ENCODE measurements around the gene SULT2B1.

SULT2B1 gene

GRCh38 chr19:48539503-48540096 is 12.4 kb upstream of the SULT2B1 start:
- H3K9me3 Mint-ChIP-seq = no peaks in the 10 kb centered on the region
- no peak overlapping the region for H3K27ac Mint-ChIP-seq
- no peaks in the 10 kb centered on the region for H3K36me3 Mint-ChIP-seq
- CTCF ChIA-PET = interaction anchor here (1.3 kb wide), 1 partner anchor 45 kb away, joined by 3 read pairs; no protein-coding TSS in a partner anchor
- no peaks in the 10 kb centered on the region for H3K27me3 Mint-ChIP-seq
- DNase-seq = no peak
- no peak overlapping the region for H3K4me3 Mint-ChIP-seq
- no peaks in the 10 kb centered on the region for H3K4me1 Mint-ChIP-seq

- no peak overlapping the region for H3K27ac Mint-ChIP-seq
- no peaks in the 10 kb centered on the region for H3K36me3 Mint-ChIP-seq
- no peak for DNase-seq
- H3K4me3 Mint-ChIP-seq = no peak overlapping the region
- CTCF ChIA-PET = no interaction called here
- no peaks in the 10 kb centered on the region for H3K27me3 Mint-ChIP-seq
- no peaks in the 10 kb centered on the region for H3K9me3 Mint-ChIP-seq
- no peaks in the 10 kb centered on the region for H3K4me1 Mint-ChIP-seq
These were observed 11.9 kb upstream of the SULT2B1 start for GRCh38 chr19:48540110-48540509.

- Mint-ChIP-seq H3K27ac (no peak overlapping the region), H3K9me3 (no peaks in the 10 kb centered on the region), H3K36me3 (no peaks in the 10 kb centered on the region), H3K4me1 (no peaks in the 10 kb centered on the region), H3K27me3 (peaks cover 3% of the 10 kb centered on the region), H3K4me3 (no peak overlapping the region)
- DNase-seq = no peak
- CTCF ChIA-PET = interaction anchor here (0.5 to 1.2 kb wide), 2 partner anchors 42 to 1114 kb away, joined by 3 to 4 read pairs; no protein-coding TSS in a partner anchor
These were observed 10.2 kb upstream of the SULT2B1 start for GRCh38 chr19:48541813-48542212.

- CTCF ChIA-PET = no interaction called here
- Mint-ChIP-seq H3K4me1 (no peaks in the 10 kb centered on the region), H3K36me3 (no peaks in the 10 kb centered on the region), H3K4me3 (no peak overlapping the region), H3K27ac (no peak overlapping the region), H3K27me3 (peaks cover 7% of the 10 kb centered on the region), H3K9me3 (no peaks in the 10 kb centered on the region)
- no peak for DNase-seq
These were observed 8.8 kb upstream of the SULT2B1 start for GRCh38 chr19:48543121-48543710.

GRCh38 chr19:48544856-48545750 is 6.9 kb upstream of the SULT2B1 start:
- Mint-ChIP-seq H3K27me3 (peaks cover 7% of the 10 kb centered on the region), H3K9me3 (no peaks in the 10 kb centered on the region), H3K4me1 (no peaks in the 10 kb centered on the region), H3K4me3 (no peak overlapping the region), H3K36me3 (no peaks in the 10 kb centered on the region), H3K27ac (no peak overlapping the region)
- no peak for DNase-seq
- CTCF ChIA-PET = no interaction called here

GRCh38 chr19:48547722-48548121 is 4.2 kb upstream of the SULT2B1 start:
- no peak for DNase-seq
- Mint-ChIP-seq H3K4me1 (no peaks in the 10 kb centered on the region), H3K27ac (no peak overlapping the region), H3K4me3 (no peak overlapping the region), H3K9me3 (no peaks in the 10 kb centered on the region), H3K36me3 (no peaks in the 10 kb centered on the region), H3K27me3 (peaks cover 7% of the 10 kb centered on the region)
- CTCF ChIA-PET = no interaction called here

- DNase-seq = no peak
- CTCF ChIA-PET = no interaction called here
- Mint-ChIP-seq H3K4me1 (no peaks in the 10 kb centered on the region), H3K27ac (no peak overlapping the region), H3K36me3 (no peaks in the 10 kb centered on the region), H3K9me3 (no peaks in the 10 kb centered on the region), H3K27me3 (peaks cover 7% of the 10 kb centered on the region), H3K4me3 (no peak overlapping the region)
These were observed 3.6 kb upstream of the SULT2B1 start for GRCh38 chr19:48548253-48548911.

- no peaks in the 10 kb centered on the region for H3K9me3 Mint-ChIP-seq
- no peak for DNase-seq
- H3K27ac Mint-ChIP-seq = no peak overlapping the region
- H3K4me1 Mint-ChIP-seq = no peaks in the 10 kb centered on the region
- H3K36me3 Mint-ChIP-seq = no peaks in the 10 kb centered on the region
- CTCF ChIA-PET = no interaction called here
- no peak overlapping the region for H3K4me3 Mint-ChIP-seq
- H3K27me3 Mint-ChIP-seq = peaks cover 7% of the 10 kb centered on the region
These were observed 2.6 kb upstream of the SULT2B1 start for GRCh38 chr19:48549380-48549779.

GRCh38 chr19:48552406-48553322 is 692 bp downstream of the SULT2B1 start:
- H3K36me3 Mint-ChIP-seq = no peaks in the 10 kb centered on the region
- no peaks in the 10 kb centered on the region for H3K9me3 Mint-ChIP-seq
- H3K27ac Mint-ChIP-seq = no peak overlapping the region
- CTCF ChIA-PET = no interaction called here
- peaks cover 15% of the 10 kb centered on the region for H3K27me3 Mint-ChIP-seq
- H3K4me1 Mint-ChIP-seq = no peaks in the 10 kb centered on the region
- no peak overlapping the region for H3K4me3 Mint-ChIP-seq
- no peak for DNase-seq

- Mint-ChIP-seq H3K4me1 (peaks cover 3% of the 10 kb centered on the region), H3K9me3 (no peaks in the 10 kb centered on the region), H3K4me3 (no peak overlapping the region), H3K27ac (no peak overlapping the region), H3K36me3 (no peaks in the 10 kb centered on the region), H3K27me3 (peaks cover 25% of the 10 kb centered on the region)
- DNase-seq = no peak
- CTCF ChIA-PET = no interaction called here
These were observed 1.9 kb downstream of the SULT2B1 start for GRCh38 chr19:48553676-48554384.

GRCh38 chr19:48554385-48555091 is 2.6 kb downstream of the SULT2B1 start:
- Mint-ChIP-seq H3K4me1 (peaks cover 3% of the 10 kb centered on the region), H3K4me3 (no peak overlapping the region), H3K27ac (no peak overlapping the region), H3K27me3 (peaks cover 32% of the 10 kb centered on the region), H3K9me3 (no peaks in the 10 kb centered on the region), H3K36me3 (no peaks in the 10 kb centered on the region)
- CTCF ChIA-PET = no interaction called here
- no peak for DNase-seq

GRCh38 chr19:48556163-48556562 is 4.2 kb downstream of the SULT2B1 start:
- DNase-seq = no peak
- Mint-ChIP-seq H3K9me3 (no peaks in the 10 kb centered on the region), H3K27ac (no peak overlapping the region), H3K4me1 (peaks cover 3% of the 10 kb centered on the region), H3K27me3 (peaks cover 33% of the 10 kb centered on the region), H3K4me3 (no peak overlapping the region), H3K36me3 (no peaks in the 10 kb centered on the region)
- CTCF ChIA-PET = no interaction called here

GRCh38 chr19:48556825-48557224 is 4.9 kb downstream of the SULT2B1 start:
- Mint-ChIP-seq H3K4me3 (no peak overlapping the region), H3K36me3 (no peaks in the 10 kb centered on the region), H3K27ac (no peak overlapping the region), H3K4me1 (peaks cover 3% of the 10 kb centered on the region), H3K9me3 (no peaks in the 10 kb centered on the region), H3K27me3 (peaks cover 36% of the 10 kb centered on the region)
- DNase-seq = no peak
- CTCF ChIA-PET = interaction anchor here (0.6 kb wide), 1 partner anchor 227 kb away, joined by 3 read pairs; no protein-coding TSS in a partner anchor

Measured in activated naive CD4-positive, alpha-beta T cell treated with anti-CD3 and anti-CD28 coated beads, Interleukin-2, amount 10 ng/mL, durations not matched to agents 7 days and 5 days (primary cell).